ENCODE data around the gene MT1F. TPM values are rescaled to one million over a fixed set of nuclear protein-coding genes. Genes with fewer than 3 reads are reported as not detected.

The MT1F gene
- polyA plus RNA-seq, 1 donor, result 77.0 TPM

GRCh38 chr16:56697456-56698155, 39.8 kb downstream of the MT1F start:
- peaks cover under 1% of the 10 kb centered on the region for H3K4me1 ChIP-seq (ENCODE audit: control insufficient read depth, insufficient read depth, low read length)
- H3K9me3 ChIP-seq (ENCODE audit: control insufficient read depth, low read depth, low read length), result no peaks in the 10 kb centered on the region
- H3K36me3 ChIP-seq (ENCODE audit: control insufficient read depth, insufficient read depth, low read length), result no peaks in the 10 kb centered on the region
- H3K27ac ChIP-seq (ENCODE audit: low read length), result no peak overlapping the region
- H3K27me3 ChIP-seq (ENCODE audit: control insufficient read depth, insufficient read depth, low read length), result no peaks in the 10 kb centered on the region
- no peak overlapping the region for H3K4me3 ChIP-seq (ENCODE audit: low read length)
- 100% methylated on average over 1 of the region's 5 CpGs for WGBS (ENCODE audit: insufficient coverage, low lambda C conversion rate)
- no peak for DNase-seq

DNA sequence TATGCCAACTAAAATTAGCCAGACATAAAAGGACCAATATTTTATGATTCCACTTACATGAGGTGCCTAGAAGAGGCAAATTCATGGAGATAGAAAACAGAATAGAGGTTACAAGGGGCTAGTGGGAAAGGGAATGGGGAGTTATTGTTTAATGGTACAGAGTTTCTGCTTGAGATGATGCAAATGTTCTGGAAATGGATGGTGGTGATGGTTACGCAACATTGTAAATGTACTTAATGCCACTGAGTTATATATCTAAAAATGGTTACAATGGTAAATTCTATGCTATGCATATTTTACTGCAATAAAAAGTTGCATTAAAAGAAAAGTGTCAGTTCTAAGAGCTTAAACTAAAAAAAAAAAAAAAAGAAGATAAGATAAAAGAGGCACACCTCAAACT, 42.4 kb downstream of the MT1F start:
- H3K4me1 ChIP-seq (ENCODE audit: control insufficient read depth, insufficient read depth, low read length), result no peaks in the 10 kb centered on the region
- 17% methylated on average over 1 of the region's 1 CpG for WGBS (ENCODE audit: insufficient coverage, low lambda C conversion rate)
- H3K27me3 ChIP-seq (ENCODE audit: control insufficient read depth, insufficient read depth, low read length), result no peaks in the 10 kb centered on the region

GRCh38 chr16:56700631-56701030, 42.9 kb downstream of the MT1F start:
- Histone ChIP-seq H3K27ac (ENCODE audit: low read length) (no peak overlapping the region), H3K36me3 (ENCODE audit: control insufficient read depth, insufficient read depth, low read length) (no peaks in the 10 kb centered on the region)
- 100% methylated on average over 1 of the region's 1 CpG for WGBS (ENCODE audit: insufficient coverage, low lambda C conversion rate)

More for the DNA sequence above, 42.4 kb downstream of the MT1F start:
- DNase-seq, result no peak
- Histone ChIP-seq H3K36me3 (ENCODE audit: control insufficient read depth, insufficient read depth, low read length) (no peaks in the 10 kb centered on the region), H3K27ac (ENCODE audit: low read length) (no peak overlapping the region), H3K4me3 (ENCODE audit: low read length) (no peak overlapping the region), H3K9me3 (ENCODE audit: control insufficient read depth, low read depth, low read length) (no peaks in the 10 kb centered on the region)

GRCh38 chr16:56701534-56701933, 43.8 kb downstream of the MT1F start:
- 100% methylated on average over 2 of the region's 7 CpGs for WGBS (ENCODE audit: insufficient coverage, low lambda C conversion rate)
- H3K4me1 ChIP-seq (ENCODE audit: control insufficient read depth, insufficient read depth, low read length), result no peaks in the 10 kb centered on the region
- H3K36me3 ChIP-seq (ENCODE audit: control insufficient read depth, insufficient read depth, low read length), result no peaks in the 10 kb centered on the region

More at GRCh38 chr16:56700631-56701030, 42.9 kb downstream of the MT1F start:
- Histone ChIP-seq H3K9me3 (ENCODE audit: control insufficient read depth, low read depth, low read length) (no peaks in the 10 kb centered on the region), H3K4me1 (ENCODE audit: control insufficient read depth, insufficient read depth, low read length) (no peaks in the 10 kb centered on the region), H3K27me3 (ENCODE audit: control insufficient read depth, insufficient read depth, low read length) (no peaks in the 10 kb centered on the region), H3K4me3 (ENCODE audit: low read length) (no peak overlapping the region)
- DNase-seq, result no peak

GRCh38 chr16:56702836-56703235, 45.1 kb downstream of the MT1F start:
- no peak overlapping the region for H3K4me3 ChIP-seq (ENCODE audit: low read length)
- H3K9me3 ChIP-seq (ENCODE audit: control insufficient read depth, low read depth, low read length), result no peaks in the 10 kb centered on the region
- no CpG with 5 or more reads among the region's 5 CpGs for WGBS (ENCODE audit: insufficient coverage, low lambda C conversion rate)
- H3K27ac ChIP-seq (ENCODE audit: low read length), result no peak overlapping the region
- no peaks in the 10 kb centered on the region for H3K4me1 ChIP-seq (ENCODE audit: control insufficient read depth, insufficient read depth, low read length)
- H3K36me3 ChIP-seq (ENCODE audit: control insufficient read depth, insufficient read depth, low read length), result no peaks in the 10 kb centered on the region
- DNase-seq, result no peak
- no peaks in the 10 kb centered on the region for H3K27me3 ChIP-seq (ENCODE audit: control insufficient read depth, insufficient read depth, low read length)

More at GRCh38 chr16:56701534-56701933, 43.8 kb downstream of the MT1F start:
- DNase-seq, result no peak
- H3K27ac ChIP-seq (ENCODE audit: low read length), result no peak overlapping the region
- H3K9me3 ChIP-seq (ENCODE audit: control insufficient read depth, low read depth, low read length), result no peaks in the 10 kb centered on the region
- no peak overlapping the region for H3K4me3 ChIP-seq (ENCODE audit: low read length)
- H3K27me3 ChIP-seq (ENCODE audit: control insufficient read depth, insufficient read depth, low read length), result no peaks in the 10 kb centered on the region

Other genes starting within 250 kb of the MT1F start
- gene AMFR, start 232.4 kb upstream of the MT1F start, polyA plus RNA-seq, result 85.9 TPM
- 112 TPM for gene NUDT21, start 206.6 kb upstream of the MT1F start, polyA plus RNA-seq
- 37.6 TPM for gene OGFOD1, start 206.4 kb upstream of the MT1F start, polyA plus RNA-seq
- 31.2 TPM for gene BBS2, start 137.9 kb upstream of the MT1F start, polyA plus RNA-seq
- gene MT4, start 92.9 kb upstream of the MT1F start, polyA plus RNA-seq, result not detected
- gene MT3, start 68.4 kb upstream of the MT1F start, polyA plus RNA-seq, result 0.97 TPM
- 115 TPM for gene MT2A, start 49.4 kb upstream of the MT1F start, polyA plus RNA-seq
- gene MT1E, start 32.2 kb upstream of the MT1F start, polyA plus RNA-seq, result 96.6 TPM
- 2.5 TPM for gene MT1M, start 25.3 kb upstream of the MT1F start, polyA plus RNA-seq
- 0.31 TPM for gene MT1A, start 19.3 kb upstream of the MT1F start, polyA plus RNA-seq
- gene MT1B, start 6.1 kb upstream of the MT1F start, polyA plus RNA-seq, result not detected
- gene MT1G, start 10.1 kb downstream of the MT1F start, polyA plus RNA-seq, result 919 TPM
- 391 TPM for gene MT1H, start 11.9 kb downstream of the MT1F start, polyA plus RNA-seq
- gene MT1X, start 24.5 kb downstream of the MT1F start, polyA plus RNA-seq, result 112 TPM
- 40.4 TPM for gene NUP93, start 72.2 kb downstream of the MT1F start, polyA plus RNA-seq
- gene SLC12A3, start 207.2 kb downstream of the MT1F start, polyA plus RNA-seq, result 0.21 TPM